HG02840 (cell line): ENCODE measurements around the gene RASD2.

Source experiments
- ATAC-seq: cut with Tn5 transposase; IDR thresholded peaks from one replicate; pipeline ENCODE4 v1.9.1; 2021; ENCODE audit warnings: mild to moderate bottlenecking, moderate library complexity, moderate number of reproducible peaks; ENCODE audit not compliant: unreplicated experiment, low FRiP score

RASD2 gene

DNA sequence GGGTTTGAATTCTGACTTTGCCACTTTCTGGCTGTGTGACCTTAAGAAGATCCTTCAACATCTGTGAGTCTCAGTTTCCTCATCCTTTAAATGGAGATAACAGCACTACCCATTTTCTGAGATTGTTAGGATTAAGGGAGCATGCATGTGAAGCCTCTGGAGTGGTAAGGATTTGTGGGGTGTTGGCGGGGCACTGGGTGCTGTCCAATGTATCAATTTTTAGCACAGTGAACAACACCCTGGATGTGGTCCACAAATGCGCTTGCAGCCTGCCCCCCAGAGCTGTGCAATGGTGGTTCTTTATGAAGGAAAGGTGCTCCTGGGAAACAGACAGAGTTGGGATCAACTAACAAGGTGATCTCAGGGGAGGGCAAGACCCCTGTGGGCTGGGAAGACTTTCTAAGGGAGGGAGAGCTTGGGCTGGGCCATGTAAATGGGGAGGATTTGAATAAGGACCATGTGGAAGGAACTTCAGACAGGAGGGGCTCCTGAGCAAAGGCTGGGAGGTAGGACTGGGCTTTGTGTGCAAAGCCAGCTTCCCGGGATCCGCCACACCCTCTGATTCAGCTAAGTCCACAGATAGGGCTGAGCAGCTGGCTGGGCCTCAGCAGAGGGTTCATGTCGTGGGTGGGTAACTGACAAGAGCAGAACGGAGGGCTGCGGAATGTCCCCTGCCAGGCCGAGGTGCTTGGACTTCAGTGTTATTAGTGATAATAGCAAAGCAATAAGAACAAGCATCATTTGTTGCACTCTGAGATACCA lies 22.7 kb upstream of the RASD2 start:
- no peak for ATAC-seq

DNA sequence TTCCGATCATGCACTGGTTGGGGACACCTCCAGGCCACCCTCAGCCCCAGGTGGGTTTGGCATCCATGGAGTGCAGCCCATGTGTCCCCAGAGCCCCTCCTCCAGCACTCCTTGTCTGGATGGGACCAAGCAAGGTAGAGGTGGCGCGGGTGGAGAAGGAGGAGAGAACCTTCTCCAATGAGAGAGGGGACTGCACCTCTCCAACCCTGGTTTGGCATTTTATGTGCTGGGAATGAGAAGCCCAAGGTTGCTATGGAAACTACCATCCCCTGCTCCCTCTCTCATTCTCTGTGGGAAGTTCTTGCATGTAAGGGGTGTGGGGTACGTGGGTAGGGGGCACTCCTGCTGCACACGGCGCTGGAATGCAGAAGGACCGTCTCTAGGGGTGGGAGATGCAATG lies 21.8 kb upstream of the RASD2 start:
- ATAC-seq: no peak

DNA sequence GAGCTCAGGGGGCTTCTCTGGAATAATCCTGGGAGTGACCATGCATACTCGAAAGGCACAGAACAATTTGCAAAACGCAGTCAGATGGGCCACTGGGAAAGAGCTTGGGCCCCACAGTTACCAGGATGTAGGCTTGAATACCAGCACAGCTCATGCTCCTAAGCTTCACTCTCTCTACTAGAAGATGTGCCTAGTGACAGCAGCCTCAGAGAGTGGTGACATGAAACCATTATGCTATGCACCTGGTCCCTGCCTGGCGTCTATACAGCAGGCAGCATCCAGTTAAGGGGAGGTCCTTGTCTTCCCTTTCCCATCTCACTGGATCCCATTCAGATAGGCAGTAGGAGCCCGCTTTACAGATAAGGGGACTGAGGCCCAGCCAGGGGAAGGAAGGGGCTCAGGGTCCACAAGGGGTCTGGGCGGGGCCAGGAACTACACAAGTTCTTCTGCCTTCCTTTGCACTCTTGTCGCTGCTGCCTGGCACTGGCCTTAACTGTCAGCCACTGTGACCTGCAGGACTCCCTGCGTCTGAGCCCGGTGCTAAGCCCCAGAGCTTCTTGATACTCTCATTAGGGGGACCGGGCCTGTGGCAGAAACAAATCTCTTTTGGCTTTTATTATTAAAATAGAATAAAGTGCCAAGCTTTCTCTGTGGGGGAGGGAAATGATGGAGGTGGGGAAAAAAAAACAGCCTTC lies 21.2 kb upstream of the RASD2 start:
- ATAC-seq: no peak

DNA sequence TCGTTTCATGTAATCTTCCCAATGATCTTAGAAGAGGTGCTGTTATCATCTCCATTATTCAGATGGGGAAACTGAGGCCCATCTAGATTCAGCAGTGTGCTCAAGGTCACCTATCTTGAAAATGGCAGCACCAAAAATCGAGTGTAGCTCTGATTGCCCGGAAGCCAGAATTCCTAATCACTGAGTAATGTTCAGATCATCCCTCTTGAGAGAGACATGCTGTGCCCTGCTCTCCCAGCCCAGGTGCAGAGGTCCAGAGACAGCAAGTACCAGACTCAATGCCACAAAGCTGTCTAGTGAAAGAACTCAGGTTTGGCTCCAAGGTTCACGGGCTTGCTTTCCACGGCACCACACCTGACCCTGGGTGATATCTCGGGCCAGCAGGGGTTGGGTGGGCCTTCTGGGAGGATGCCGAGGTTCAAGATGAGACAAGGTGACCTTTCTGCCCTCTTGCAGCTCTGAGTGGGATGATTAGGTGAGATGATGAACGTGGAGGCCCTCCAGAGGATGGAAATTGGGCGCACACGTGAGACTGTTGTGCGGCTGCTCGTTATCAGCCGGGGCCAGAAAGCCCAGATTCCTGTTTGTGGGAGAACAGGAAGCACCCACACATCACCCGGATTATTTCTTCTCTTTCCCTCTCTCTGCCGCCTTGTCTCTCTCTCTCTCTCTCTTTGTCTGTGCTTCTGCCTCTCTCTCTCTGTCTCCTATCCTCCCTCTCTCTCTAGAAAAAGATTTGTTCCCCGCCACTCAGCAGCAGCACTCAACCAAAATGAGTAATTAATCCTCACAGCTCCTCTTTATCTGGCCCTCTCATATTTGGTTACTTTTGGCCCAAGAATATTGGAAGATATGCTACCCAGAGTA lies 19.0 kb upstream of the RASD2 start:
- ATAC-seq: no peak

DNA sequence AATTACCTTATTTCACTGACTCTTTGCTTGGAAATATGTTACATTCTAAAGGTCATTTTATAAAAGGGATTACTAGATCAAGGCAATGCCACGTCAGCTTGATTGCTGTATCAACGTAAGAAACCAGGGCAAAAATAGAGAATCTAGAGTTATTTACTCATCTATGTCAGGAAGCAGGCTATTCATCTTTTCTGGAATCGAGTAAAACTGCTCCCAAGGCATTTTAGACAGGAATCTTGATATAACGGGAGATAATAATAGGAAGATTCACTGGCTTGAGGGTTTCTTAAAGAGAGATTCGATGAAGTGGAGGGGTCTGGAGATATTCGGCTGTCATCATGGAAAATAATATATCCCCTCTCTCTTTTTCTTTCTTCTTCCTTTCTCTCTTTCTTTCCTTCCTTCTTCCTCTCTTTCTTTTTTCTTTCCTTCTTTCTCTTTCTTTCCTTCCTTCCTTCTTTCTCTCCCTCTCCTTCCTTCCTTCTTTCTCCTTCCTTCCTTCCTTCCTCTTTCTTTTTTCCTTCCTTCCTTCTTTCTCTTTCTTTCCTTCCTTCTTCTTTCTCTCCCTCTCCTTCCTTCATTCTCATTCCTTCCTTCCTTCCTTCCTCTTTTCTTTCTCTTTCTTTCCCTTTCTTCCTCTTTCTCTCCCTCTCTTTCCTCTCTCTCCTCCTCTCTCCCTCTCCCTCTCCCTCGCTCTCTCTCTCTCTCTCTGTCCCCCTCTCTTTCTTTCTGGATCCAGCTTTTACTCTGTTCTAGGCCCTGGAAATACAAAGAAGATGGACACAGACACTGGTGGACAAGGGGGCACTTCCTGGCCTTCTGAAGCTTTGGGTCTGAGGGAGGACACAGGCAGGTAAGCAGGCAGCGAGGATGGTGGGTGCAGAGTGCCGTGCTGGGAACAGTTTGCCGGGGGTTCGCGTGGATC lies 18.1 kb upstream of the RASD2 start:
- ATAC-seq: no peak

DNA sequence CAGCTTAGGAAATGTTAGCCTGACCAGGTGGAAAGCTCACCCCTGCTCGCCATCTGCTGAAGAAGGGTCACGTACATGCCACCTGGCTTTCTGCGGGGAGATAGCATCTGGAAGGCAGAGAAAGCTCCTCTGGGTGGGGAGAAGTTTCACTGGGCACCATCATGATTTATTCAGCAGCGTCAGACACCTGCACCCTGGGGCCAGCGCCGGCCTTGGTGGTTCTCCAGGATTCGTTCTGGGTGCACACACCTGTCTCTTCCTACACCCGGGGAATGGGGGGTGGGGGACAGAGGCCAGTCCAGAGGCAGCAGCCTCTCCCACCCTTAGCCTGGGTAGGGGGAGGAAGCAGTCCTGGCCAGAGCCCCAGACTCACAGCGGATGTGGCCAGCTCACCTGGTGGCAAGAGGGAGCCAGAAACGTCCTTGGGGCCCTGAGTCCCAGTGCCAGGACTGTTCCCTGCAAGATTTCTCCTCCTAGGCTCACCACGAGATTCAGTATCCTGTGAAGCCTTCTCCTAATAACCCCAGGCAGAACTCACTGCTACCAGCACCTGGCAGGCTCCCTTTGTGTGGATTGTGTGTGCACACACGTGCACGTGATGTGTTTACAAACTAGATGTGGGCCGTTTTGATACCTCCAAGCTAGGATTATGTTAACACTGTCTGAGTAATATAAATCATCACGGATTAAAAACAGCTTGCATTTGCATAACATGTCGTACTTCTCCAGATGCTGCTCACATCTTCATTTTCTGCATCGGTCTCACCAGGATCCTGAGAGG lies 17.3 kb upstream of the RASD2 start:
- ATAC-seq: no peak

DNA sequence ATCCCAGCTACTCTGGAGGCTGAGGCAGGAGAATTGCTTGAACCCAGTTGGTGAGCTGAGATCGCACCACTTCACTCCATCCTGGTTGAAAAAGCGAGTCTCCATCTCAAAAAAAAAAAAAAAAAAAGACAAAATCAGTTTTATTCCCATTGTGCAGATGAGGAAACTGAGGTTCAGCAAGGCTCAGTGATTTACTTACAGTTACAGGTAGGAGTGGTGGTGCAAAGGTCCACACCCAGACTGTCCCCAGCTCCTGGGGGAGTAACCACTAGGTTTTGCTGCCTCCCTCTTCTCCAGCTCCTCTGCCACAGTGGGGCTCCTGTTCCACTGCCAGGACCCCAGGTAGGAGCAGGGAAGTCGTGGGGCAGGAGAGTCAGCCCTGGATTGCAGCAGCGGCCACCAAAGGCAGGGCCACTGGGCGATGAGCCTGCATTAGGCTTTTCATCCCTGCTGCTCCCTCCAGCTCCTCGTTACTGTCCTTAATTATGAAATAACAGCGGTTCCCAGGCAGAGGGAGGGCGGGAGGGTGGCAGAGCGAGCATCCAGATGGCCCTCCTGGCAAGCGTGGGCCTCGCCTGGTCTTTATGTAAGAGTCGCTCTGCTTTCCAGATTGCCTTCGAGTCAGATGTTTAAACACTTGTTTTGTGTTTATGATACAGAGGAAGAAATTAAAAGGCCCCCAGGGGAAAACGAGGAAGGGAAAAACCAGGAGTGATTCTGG lies 15.5 kb upstream of the RASD2 start:
- no peak for ATAC-seq

DNA sequence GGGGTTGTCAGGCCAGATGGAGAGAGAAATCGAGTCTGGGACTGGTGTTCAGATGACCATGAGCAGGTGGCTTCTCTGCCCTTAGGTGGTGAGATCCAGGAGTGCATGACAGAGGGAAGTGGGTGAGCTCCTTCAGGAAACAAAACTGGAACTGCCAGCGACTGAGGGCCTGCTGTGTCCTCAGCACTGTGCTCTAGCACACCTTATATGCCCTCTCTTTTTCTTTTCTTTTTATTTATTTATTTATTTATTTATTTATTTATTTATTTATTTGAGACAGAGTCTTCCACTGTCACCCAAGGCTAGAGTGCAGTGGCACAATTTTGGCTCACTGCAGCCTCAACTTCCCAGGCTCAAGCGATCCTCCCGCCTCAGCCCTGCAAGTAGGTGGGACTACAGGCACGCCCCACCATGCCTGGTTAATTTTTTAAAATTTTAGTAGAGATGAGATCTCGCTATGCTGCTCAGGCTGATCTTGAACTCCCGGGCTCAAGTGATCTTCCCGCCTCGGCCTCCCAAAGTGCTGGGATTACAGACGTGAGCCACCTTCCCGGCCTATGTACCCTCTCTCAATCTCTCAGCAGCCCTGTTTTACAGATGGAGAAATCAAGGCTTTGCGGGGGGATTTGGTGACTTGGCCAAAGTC lies 14.8 kb upstream of the RASD2 start:
- ATAC-seq: no peak

DNA sequence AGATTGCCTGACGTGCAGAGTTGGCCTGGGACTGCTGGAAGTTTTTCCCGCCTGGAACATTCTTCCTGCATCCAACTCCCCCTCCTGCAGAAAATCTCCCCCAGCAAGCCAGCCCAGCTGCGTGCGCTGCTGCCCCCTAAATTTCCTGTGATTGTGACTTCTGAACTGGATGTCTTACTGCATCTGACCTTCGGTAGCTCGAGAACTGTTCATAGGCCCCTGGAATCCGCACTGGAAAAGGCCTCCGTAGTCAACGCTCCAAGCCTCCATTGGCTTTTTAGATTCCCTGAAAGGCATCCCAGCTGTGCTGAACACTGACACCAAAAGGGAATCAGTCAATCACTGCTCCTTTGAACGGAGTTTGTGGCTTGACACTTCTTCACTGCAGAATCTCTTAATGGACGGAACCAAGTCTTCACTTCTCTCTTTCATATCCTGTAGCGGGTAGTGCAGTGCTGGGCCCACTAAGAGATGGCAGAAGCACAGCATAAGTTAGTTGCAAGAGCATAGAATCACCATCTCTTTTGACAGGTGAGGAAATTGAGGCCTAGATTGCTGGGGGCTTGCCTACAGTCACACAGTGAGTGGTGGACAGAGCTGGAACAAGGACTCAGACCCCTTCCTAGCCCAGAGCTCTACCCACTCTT lies 14.2 kb upstream of the RASD2 start:
- no peak for ATAC-seq

DNA sequence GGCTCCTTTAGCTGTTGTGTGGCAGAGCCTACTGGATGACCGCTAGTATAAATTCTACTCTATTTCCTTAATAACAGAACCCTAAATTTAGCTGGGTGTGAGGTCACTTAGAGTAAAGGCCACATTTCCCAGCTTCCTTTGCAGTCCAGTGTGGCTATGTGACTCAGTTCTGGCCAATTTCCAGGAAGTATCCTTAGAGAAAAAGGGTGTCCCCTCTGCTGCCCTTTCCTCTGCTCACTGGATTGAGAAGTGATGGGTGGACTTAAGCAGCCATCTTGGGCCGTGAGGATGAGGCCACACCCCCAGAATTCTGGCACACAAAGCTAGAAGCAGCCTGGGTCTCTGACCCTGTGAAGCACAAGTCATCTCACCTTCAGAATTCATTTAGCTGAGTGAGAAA lies 11.7 kb upstream of the RASD2 start:
- no peak for ATAC-seq

DNA sequence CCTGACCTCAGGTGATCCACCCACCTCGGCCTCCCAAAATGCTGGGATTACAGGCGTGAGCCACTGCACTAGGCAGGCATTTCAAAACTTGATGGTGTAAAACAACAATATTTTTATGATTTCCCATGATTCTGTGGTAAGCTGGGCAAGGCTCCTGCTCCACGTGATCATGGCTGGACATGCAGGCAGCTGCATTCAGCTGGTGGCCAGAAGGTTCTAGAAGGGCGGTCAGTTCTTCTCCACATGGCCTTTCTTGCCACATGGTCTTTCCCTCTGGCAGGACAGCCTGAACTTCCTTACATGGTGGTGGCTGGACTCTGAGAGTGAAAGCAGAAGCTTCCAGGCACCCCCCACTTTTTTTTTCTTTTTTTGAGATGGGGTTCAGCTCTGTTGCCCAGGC lies 9.9 kb upstream of the RASD2 start:
- ATAC-seq: no peak

DNA sequence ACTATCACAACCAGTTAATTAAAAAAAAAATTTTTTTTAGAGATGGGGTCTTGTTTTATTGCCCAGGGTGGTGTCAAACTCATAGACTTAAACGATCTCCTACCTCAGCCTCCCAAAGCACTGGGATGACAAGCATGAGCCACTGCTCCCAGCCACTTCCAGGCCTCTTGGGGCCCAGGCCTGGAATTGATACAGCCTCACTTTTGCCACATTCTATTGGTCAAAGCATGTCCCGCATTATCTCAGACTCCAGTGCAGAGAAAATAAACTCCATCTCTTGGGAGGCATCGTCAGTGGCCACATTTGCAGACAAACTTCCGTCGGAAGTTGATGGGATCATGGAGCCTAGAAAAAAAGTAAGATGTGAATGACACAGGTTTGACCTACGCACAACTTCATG lies 9.4 kb upstream of the RASD2 start:
- no peak for ATAC-seq

DNA sequence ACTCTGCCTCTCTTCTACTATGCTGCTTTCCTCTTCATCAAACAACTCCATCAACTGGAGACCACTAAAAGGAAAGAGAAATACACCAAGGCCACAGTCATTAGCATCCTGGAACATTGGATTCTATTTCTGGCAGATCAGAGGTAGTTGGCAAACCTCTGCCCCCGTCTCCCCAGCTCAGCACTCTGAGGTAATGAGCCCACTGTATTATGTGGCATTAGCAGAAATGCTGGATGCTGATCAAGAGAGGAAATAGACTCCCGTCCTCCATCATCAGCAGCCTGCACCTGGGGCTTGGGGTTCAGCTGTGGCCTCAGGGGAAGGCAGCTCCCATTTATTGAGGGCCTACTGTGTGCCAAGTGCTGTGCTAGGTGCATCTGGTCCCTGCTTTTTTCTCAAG lies 9.0 kb upstream of the RASD2 start:
- no peak for ATAC-seq

DNA sequence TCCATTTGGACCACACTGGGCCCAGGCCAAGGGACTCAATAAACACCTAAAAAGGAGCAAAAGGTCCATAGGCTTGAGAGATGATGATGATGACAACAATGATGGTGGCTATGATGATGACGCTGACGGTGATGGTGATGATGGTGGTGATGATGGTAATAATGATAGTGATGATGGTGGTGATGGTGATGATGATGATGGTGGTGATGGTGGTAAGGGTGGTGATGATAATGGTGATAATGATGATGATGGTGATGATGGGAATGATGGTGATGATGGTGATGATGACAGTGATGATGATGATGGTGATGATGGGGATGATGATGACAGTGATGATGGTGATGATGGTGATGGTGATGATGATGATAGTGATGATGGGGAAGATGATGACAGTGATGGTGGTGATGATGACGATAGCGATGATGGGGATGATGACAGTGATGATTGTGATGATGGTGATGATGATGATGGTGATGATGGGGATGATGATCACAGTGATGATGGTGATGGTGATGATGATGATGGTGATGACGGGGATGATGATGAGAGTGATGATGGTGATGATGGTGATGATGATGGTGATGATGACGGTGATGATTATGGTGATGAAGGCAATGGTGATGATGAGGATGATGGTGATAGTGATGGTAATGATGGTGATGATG lies 7.1 kb upstream of the RASD2 start:
- no peak for ATAC-seq

DNA sequence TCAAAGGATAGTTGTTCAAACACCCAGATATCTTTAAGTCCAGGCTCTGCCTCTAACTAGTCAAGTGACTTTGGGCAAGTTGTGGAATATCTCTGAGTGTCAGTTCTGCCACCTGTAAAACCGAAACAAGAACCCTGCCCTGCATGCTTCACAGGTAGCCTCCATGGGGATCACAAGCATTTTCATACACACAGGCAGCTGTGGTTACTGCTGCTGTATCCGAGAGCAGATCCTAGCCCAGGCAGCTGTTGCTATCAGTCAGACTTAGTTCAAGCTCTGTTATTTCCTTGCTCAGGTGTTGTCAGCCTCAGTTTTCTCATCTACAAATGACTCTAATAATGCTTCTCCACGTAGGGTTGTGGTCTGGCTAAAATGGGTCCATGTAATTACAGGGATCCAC lies 6.5 kb upstream of the RASD2 start:
- no peak for ATAC-seq

DNA sequence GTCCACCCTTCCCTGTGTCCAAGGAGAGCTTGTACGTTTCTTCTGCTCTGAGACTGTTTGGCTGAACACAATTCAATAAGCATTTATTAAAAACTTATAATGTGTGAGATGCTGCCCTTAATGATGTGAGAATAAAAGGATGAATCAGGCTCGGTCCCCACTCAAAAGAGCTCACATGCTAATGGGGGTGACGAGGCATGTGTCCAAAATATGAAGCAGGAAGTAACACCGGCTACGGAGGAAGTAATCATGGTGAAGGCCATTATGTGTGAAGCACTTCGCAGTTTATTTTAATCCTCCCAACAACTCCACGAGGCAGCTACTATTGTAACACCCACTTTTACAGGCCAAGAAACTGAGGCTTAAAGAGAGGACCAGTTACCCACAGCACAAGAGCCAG lies 3.4 kb upstream of the RASD2 start:
- no peak for ATAC-seq

DNA sequence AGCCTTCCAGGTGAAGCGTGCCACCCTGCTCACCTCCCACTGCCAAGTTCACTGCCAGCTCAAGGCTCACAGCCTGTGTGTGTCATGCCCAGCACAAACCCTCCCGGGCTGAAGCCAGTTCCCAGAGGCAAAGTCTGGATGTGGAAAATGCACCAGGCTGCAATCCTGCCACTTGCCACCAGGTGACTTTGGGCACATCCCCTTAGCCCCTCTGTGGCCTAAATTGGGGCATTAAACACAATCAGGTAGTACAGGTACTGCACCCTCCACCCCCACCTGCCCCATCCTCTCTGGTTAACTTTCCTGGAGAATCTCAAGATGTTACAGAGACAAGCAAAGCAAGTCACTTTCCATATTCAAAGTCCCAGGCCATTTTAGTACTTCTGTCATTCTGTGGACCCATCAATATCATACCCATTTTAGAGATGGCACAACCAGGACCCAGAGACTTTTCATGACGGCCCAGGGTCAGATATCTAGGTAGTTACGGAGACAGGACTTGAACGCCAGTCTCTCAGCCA lies 1.8 kb upstream of the RASD2 start:
- no peak for ATAC-seq
